GM21825 (cell line): ENCODE measurements around the gene PCYOX1L.

Source experiments
- ATAC-seq: cut with Tn5 transposase; IDR thresholded peaks from one replicate; pipeline ENCODE4 v1.9.1; 2021; ENCODE audit warnings: mild to moderate bottlenecking, moderate library complexity; ENCODE audit not compliant: unreplicated experiment

The PCYOX1L gene

GRCh38 chr5:149418910-149419531 is 61.2 kb downstream of the PCYOX1L start:
- no peak for ATAC-seq
